GM18498 (cell line): Measurements from ENCODE around the gene NAT8L.

ENCODE experiments used
- ATAC-seq: cut with Tn5 transposase; IDR thresholded peaks from one replicate; pipeline ENCODE4 v1.9.1; 2021; ENCODE audit warnings: mild to moderate bottlenecking, moderate library complexity; ENCODE audit not compliant: unreplicated experiment

Gene NAT8L

DNA sequence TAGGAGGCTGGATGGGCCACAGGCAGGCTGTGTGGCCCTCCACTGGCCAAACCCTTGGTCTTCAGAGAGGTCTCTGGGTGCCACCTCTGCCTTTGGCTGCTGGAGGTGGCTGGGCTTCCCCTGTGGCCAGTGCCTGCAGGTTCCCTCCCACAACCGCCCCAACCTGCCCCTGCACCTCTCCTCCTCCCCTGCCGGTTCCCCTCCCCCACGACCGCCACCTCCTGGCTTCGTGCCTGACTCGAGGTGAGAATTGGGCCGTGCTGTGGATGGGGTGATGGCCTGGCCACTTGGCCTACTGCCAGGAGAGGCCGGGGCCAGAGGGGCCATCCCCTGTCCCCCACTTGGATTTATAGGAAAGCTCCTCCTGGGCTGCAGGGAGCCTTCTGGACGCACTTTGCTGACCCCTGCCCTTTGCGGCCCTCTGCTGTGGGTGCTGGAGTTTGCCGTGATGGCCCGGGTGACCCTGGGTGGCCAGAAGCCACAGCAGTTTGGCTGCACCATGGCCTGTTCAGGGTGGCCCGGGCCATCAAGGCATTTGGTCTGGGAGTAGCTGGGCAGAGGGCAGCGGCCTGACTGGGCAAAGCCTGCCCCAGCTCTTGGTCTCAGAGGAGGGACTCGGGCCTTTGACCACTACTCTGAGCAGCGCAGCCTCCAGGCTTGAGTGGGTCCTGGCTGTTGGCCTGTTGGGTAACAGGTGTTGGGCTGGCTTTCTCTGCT is 3.8 kb downstream of the NAT8L start:
- no peak for ATAC-seq

GRCh38 chr4:2063557-2064275 is 4.6 kb downstream of the NAT8L start:
- ATAC-seq = no peak

- ATAC-seq = no peak
These were observed 5.3 kb downstream of the NAT8L start for GRCh38 chr4:2064276-2064991.

DNA sequence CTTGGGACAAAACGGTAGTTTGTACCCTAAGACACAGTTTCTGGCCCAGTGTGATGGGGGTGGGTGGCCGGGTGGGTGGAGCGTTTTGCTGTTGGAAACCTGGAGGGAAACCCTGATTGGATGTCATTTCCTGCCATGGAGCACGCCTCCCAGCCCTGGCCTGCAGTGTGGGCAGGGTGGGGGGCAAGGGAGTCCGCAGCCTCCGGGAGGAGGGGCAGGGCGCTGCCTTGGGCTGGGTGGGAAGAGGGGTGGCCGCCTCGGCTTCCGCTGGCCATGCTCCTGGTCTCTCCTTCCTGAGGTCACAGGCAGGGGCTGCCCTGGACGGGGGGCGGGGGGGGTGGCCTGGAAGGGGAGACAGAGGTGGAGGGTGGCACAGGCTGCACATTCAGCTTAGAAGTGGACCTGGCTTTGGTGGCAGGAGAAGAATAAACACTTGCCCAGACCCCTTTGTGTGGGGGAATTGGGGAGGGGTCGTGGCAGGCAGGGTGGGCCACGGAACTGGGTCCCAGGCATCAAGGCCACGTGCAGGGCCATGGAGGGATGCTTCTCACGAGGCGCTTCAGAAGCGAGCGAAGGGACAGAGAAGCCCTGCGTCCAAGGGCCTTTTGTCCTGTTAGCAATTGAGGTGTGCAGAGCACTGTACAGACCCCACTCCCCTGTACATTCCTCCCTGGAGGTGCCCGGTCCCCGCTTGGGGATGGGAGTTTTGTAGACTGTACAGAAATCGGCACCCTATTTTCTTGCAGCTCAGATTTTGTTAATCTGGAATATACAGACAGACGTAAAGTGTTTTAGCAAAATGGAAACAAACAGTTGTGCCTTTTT is 6.2 kb downstream of the NAT8L start:
- ATAC-seq = no peak

GRCh38 chr4:2066011-2066551 is 7.0 kb downstream of the NAT8L start:
- ATAC-seq = no peak

DNA sequence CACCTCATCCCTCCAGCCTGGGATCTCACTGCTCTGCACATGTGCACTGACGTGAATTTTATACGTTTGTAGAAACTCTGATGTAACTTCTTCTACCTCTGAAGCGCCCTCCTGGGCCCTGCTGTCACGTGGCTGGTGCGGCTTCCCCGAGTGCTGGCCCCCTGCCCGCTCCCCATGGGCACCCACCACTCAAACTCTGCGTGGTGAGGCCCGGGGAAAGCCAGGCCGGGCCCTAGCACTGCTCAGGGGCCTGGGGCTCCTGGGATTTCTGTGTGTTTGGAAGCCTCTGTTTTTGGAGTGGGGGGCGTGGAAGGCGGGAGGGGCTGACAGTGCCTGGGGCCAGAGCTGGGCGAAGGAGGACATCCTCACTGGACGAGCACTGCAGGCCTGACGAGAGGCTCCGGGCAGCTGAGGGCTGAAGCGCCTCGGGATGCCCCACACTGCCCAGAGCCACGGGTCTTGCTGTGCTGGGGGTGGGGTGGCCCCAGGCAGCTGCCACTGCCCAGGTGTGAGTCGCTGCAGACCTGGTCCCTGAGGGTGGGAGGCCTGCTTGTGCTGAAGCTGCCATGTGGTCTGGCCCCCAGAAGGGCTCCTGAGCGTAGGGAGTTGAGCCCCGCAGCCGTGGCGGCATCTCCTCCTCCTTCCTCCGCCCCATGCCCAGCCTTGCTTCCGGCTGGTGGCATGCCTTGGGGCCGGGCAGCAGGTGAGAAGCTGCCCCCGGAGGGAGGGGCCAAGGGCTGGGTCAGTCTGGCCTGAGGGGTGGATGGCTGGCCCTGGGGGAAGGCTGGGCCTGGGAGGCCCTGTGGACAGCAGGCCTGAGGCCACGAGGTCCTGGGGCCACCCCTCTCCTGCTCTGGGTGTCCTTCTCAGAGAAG is 7.7 kb downstream of the NAT8L start:
- ATAC-seq = no peak

GRCh38 chr4:2067446-2068197 is 8.5 kb downstream of the NAT8L start:
- ATAC-seq = no peak

- ATAC-seq = no peak
These were observed 9.0 kb downstream of the NAT8L start for GRCh38 chr4:2068198-2068470.

GRCh38 chr4:2068566-2068965 is 9.4 kb downstream of the NAT8L start:
- no peak for ATAC-seq

GRCh38 chr4:2069161-2069971 is 10.2 kb downstream of the NAT8L start:
- ATAC-seq = no peak

DNA sequence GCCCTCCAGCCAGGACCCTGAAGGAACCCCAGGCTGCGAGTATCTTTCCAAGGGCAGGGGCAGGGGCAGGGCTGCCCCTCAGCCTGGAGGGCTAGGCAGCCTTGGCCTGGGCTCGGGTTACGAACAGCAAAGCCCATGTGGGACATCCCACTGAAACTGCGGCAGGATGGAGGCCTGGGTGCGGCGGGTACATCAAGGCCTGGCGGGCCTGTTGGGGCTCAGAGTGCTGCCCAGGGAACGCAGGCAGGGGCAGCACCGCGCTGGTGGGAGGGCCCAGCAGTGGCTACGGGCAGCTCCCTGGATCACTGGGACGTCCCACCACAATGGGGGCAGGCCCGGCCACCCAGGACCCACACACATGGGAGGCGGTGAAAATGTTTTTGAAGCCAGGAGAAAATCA is 10.9 kb downstream of the NAT8L start:
- no peak for ATAC-seq

- no peak for ATAC-seq
These were observed 11.5 kb downstream of the NAT8L start for GRCh38 chr4:2070421-2071251.

DNA sequence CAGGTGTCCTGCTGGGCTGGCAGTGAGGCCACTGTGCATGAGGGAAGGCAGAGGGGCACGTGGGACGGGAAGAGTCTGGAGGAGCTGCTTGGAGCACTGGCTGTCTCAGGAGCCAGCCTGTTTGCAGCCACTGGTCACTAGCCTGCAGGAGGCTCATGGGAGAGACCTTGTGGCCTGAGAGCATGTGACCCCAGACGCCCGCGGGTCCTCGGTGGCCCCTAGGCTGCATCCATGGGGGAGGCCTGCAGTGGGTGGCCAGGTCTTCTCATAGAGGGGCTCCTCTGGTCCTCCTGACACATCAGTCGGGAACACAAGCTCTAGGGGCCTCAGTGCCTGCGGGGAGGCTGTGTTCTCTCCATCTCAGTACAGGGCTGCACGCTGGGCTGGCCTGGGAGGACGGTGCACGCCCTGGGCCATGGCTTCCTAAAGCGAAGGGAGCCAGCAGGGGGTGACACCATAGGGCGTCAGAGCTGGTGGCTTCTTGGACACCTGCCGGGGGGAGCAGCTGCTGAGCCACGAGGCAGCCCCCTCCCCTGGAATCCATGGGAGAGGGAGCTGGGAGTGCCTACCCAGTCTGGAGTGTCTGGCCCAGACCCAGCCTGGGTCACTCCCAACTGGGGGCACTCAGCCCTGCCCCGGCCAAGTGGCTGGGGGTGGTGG is 12.3 kb downstream of the NAT8L start:
- no peak for ATAC-seq

DNA sequence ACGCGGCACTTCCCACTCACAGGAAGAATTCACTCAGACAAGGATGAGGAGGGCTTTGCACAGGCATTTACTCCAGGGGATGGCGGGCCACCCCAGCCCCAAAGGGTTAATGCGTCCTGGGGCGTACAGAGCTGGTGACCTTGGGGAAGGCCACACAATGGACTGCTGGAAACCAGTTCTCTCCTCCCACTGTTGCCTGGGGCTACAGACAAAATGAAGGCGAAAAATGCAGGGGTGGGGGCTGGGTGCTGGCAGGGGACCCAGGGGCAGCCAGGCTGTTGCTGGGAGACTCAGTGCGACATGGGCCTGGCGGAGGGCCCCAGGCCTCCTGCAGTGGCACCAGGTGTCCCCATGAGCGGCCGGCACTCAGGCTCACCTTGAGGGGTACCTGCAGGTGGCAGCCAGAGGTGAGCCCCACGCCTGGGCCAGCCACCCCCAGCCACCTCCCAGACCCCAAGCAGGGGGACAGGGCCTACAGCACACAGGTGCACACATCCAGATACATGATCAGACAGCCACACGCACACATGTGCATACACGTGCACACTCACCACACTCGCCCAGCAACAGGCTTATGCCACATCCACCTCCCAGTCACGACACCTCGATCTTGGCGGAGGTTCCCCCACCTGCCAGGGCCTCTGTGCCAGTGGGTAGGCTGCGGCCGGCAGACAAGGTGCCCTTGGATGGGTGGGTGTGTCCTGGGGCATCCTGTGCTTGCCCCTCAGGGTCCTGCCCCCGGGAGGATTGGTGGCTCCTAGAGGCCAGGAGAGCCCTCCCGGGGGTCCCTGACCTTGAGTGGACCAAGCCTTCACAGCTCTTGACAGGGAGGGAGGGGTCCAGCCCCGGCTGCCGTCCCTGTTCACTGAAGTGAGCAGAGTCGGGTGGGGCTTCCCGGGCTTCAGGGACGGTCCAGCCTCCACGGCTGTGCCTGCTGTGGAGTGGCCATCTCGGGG is 13.1 kb downstream of the NAT8L start:
- ATAC-seq = no peak

GRCh38 chr4:2072971-2073807 is 14.1 kb downstream of the NAT8L start:
- no peak for ATAC-seq
